Subcutaneous adipose tissue (tissue), 4 donors: Measurements from ENCODE around the gene BBIP1. TPM values are rescaled to one million over a fixed set of nuclear protein-coding genes. Genes with fewer than 3 reads are reported as not detected.

ENCODE experiments used
- CTCF ChIP-seq: fragments of 450-650 bp; IDR thresholded peaks from one replicate; pipeline ENCODE4 v1.5.1; 2016; ENCODE audit warnings: low read depth, mild to moderate bottlenecking, control low read depth, antibody characterized with exemption, moderate library complexity
- total RNA-seq, 4 donors: library from RNA; depleted of rRNA; stranded (reverse); fragments of >200 nt; gene quantifications; one replicate each; pipeline ENCODE4 v1.1.0, GENCODE V29; 2016

Gene BBIP1
- total RNA-seq, 4 donors from 2014 or later: 17.3 to 37.3 (median 24.8) TPM

GRCh38 chr10:110919971-110920881 lies 1.2 kb upstream of the BBIP1 start:
- no peak for TF ChIP-seq CTCF

GRCh38 chr10:110919349-110919931 lies 460 bp upstream of the BBIP1 start, which contains the start of gene SHOC2:
Gene SHOC2 (plus strand): TSS chr10:110919604. CDS start chr10:110964359, 44,755 bp downstream.
- no peak for TF ChIP-seq CTCF

GRCh38 chr10:110918269-110918642 lies 724 bp downstream of the BBIP1 start:
- TF ChIP-seq CTCF: no peak

GRCh38 chr10:110916554-110917346 lies 2.2 kb downstream of the BBIP1 start:
- no peak for TF ChIP-seq CTCF

- no peak for TF ChIP-seq CTCF
These were observed 3.9 kb downstream of the BBIP1 start for GRCh38 chr10:110915035-110915434.

- no peak for TF ChIP-seq CTCF
These were observed 4.5 kb downstream of the BBIP1 start for GRCh38 chr10:110914431-110914830.

GRCh38 chr10:110912374-110912773 lies 6.6 kb downstream of the BBIP1 start:
- no peak for TF ChIP-seq CTCF
